HEK293T (cell line): ENCODE results near the gene NR4A1.

ENCODE experiments used
- BHLHE40 ChIP-seq: fragments of 450-650 bp; IDR thresholded peaks from 2 replicates; pipeline ENCODE4 v1.6.1; 2016; ENCODE audit warnings: mild to moderate bottlenecking, moderate library complexity, borderline replicate concordance
- ELF4 ChIP-seq: fragments of 450-650 bp; IDR thresholded peaks from 2 replicates; pipeline ENCODE4 v1.6.1; 2017; ENCODE audit warnings: antibody characterized with exemption
- FOXK2 ChIP-seq: fragments of 450-650 bp; IDR thresholded peaks from 2 replicates; pipeline ENCODE4 v1.6.1; 2016; ENCODE audit warnings: mild to moderate bottlenecking
- FOXM1 ChIP-seq: fragments of 450-650 bp; IDR thresholded peaks from 2 replicates; pipeline ENCODE4 v1.6.1; 2017; ENCODE audit warnings: mild to moderate bottlenecking, borderline replicate concordance
- L3MBTL2 ChIP-seq: fragments of 450-650 bp; conservative IDR thresholded peaks from 2 replicates; pipeline ENCODE4 v1.6.1; 2016; ENCODE audit warnings: mild to moderate bottlenecking
- NFRKB ChIP-seq: fragments of 450-650 bp; IDR thresholded peaks from 2 replicates; pipeline ENCODE4 v1.6.1; 2016; ENCODE audit warnings: mild to moderate bottlenecking, moderate library complexity
- PKNOX1 ChIP-seq: fragments of 450-650 bp; IDR thresholded peaks from 2 replicates; pipeline ENCODE4 v1.6.1; 2016
- SUZ12 ChIP-seq: fragments of 450-650 bp; IDR thresholded peaks from 2 replicates; pipeline ENCODE4 v1.6.1; 2016; ENCODE audit warnings: mild to moderate bottlenecking
- ZNF384 ChIP-seq: fragments of 450-650 bp; IDR thresholded peaks from 2 replicates; pipeline ENCODE4 v1.6.1; 2016

GRCh38 chr12:52059582-52060497 is 8.6 kb downstream of the NR4A1 start:
- TF ChIP-seq FOXK2 = no peak
- no peak for TF ChIP-seq L3MBTL2
- no peak for TF ChIP-seq SUZ12
- TF ChIP-seq PKNOX1 = no peak
- no peak for TF ChIP-seq BHLHE40
- no peak for TF ChIP-seq FOXM1
- no peak for TF ChIP-seq NFRKB
- TF ChIP-seq ZNF384 = no peak
- TF ChIP-seq ELF4 = no peak
